ENCODE data around the gene MAGEA9. TPM values are rescaled to one million over a fixed set of nuclear protein-coding genes. Genes with fewer than 3 reads are reported as not detected.

MAGEA9 gene
- total RNA-seq, 3 donors from 2014 or later (not counting 1 experiment from before 2014, with no cell fraction given) = not detected

DNA sequence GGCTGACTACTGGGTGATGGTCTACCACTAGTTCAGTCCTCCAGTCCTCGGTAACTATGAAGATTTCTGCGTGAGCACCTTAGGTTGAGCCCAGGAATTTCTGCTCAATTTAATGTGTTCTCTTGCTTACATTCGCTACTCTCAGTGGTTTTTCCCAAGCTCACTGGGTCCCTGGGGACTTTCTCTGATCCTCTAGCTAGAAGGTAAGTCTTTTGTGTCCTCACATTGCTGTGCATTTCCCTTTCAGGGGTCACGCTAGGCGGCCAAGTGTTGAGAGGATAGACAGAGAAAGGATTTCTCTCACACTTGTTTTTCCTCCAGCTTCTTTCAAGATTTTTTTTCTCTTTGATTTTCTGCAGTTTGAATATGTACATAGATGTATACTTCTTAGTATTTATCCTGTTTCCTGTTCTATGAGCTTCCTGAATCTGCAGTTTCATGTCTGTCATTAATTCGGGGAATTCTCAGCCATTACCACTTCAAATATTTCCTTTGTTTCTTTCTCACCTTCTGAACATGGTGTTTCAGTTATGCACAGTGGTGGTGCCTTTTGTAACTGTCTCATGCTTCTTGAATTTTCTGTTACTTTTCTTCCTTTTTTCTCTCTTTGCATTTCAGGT, 17.5 kb downstream of the MAGEA9 start:
- no peaks in the 10 kb centered on the region for H3K27me3 ChIP-seq (ENCODE audit: control insufficient read depth, insufficient read depth, low read length)
- no peaks in the 10 kb centered on the region for H3K9me3 ChIP-seq (ENCODE audit: control insufficient read depth, insufficient read depth, low read length)
- DNase-seq = peak in 1 of 2 donors; percentile 10
- Mint-ChIP-seq H3K9me3 (no peaks in the 10 kb centered on the region), H3K27ac (no peak overlapping the region), H3K4me3 (no peak overlapping the region), H3K36me3 (no peaks in the 10 kb centered on the region), H3K4me1 (peaks cover 10% of the 10 kb centered on the region in 2 donors), H3K27me3 (ENCODE audit: low read depth in 2 of 2) (peaks cover 0 to 18% of the 10 kb centered on the region in 2 donors)
- H3K27ac ChIP-seq (ENCODE audit: low read length) = no peak overlapping the region
- TF ChIP-seq, protein P1, sequence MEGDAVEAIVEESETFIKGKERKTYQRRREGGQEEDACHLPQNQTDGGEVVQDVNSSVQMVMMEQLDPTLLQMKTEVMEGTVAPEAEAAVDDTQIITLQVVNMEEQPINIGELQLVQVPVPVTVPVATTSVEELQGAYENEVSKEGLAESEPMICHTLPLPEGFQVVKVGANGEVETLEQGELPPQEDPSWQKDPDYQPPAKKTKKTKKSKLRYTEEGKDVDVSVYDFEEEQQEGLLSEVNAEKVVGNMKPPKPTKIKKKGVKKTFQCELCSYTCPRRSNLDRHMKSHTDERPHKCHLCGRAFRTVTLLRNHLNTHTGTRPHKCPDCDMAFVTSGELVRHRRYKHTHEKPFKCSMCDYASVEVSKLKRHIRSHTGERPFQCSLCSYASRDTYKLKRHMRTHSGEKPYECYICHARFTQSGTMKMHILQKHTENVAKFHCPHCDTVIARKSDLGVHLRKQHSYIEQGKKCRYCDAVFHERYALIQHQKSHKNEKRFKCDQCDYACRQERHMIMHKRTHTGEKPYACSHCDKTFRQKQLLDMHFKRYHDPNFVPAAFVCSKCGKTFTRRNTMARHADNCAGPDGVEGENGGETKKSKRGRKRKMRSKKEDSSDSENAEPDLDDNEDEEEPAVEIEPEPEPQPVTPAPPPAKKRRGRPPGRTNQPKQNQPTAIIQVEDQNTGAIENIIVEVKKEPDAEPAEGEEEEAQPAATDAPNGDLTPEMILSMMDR (IDR thresholded peaks at IDR 0.05) = no peak
- intact Hi-C loops (cut with micrococcal nuclease) = no loop called here
- H3K36me3 ChIP-seq (ENCODE audit: control insufficient read depth, insufficient read depth, low read length) = no peaks in the 10 kb centered on the region
- H3K4me3 ChIP-seq (ENCODE audit: low read length) = no peak overlapping the region
- ATAC-seq = no peak
- peaks cover 4% of the 10 kb centered on the region for H3K4me1 ChIP-seq (ENCODE audit: control insufficient read depth, insufficient read depth, low read length)
- 92% methylated on average over 3 of the region's 6 CpGs for WGBS (ENCODE audit: insufficient coverage)

DNA sequence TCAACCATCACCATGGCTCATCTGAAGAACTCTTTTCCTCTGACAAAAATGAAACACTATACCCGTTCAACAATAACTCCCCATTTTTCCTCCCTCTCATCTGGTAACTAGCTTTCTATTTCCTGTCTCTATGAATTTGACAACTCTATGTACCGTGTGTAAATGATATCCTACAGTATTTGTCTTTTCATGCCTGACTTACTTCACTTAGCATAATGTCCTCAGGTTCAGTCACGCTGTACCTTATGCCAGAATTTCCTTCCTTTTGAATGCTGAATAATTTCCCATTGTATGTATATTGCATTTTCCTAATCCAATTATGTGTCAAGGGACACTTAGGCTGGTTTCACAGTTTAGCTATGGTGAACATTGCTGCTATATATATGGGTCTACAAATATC, 18.2 kb downstream of the MAGEA9 start:
- intact Hi-C loops (cut with micrococcal nuclease) = no loop called here
- Histone ChIP-seq H3K27ac (ENCODE audit: low read length) (no peak overlapping the region), H3K36me3 (ENCODE audit: control insufficient read depth, insufficient read depth, low read length) (no peaks in the 10 kb centered on the region), H3K4me1 (ENCODE audit: control insufficient read depth, insufficient read depth, low read length) (peaks cover 4% of the 10 kb centered on the region), H3K4me3 (ENCODE audit: low read length) (no peak overlapping the region), H3K27me3 (ENCODE audit: control insufficient read depth, insufficient read depth, low read length) (no peaks in the 10 kb centered on the region), H3K9me3 (ENCODE audit: control insufficient read depth, insufficient read depth, low read length) (no peaks in the 10 kb centered on the region)
- TF ChIP-seq, protein P1 (IDR thresholded peaks at IDR 0.05) = no peak
- Mint-ChIP-seq H3K27ac (no peak overlapping the region), H3K9me3 (no peaks in the 10 kb centered on the region), H3K4me3 (no peak overlapping the region), H3K36me3 (no peaks in the 10 kb centered on the region), H3K27me3 (ENCODE audit: low read depth in 2 of 2) (peaks cover 0 to 18% of the 10 kb centered on the region in 2 donors), H3K4me1 (peaks cover 10% of the 10 kb centered on the region in 2 donors)
- no peak for ATAC-seq
- no peak for DNase-seq
- WGBS (ENCODE audit: insufficient coverage) = 80% methylated on average over 3 of the region's 3 CpGs

DNA sequence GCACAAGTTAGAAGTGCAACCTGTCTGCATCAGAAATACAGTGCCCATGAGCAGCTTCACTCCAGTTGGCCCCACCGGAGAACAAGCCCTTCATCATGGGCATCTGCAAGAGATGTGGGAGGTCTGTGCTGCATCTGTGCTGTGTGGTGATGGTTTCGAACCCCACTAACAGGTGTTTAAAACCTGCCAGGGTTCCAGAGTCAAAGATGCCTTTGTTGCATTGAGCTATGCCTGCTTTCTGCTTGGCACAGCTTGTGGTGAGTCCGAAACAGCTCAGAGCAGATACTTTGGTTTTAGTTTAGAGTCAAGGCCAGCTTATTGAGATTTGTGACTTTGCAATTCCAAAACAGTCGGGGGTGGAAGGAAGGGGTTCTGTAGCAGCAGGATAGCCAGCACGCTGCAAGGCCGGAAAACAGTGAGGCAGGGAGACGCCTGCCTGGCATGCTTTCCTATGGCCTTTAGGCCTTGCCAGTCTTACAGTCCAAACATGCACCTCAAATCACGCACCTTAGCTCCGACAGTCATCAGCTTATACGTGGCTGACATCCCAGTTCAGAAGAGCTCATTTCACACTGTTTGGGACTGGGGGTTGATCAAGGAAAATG, 21.8 kb downstream of the MAGEA9 start:
- no peaks in the 10 kb centered on the region for H3K4me1 ChIP-seq (ENCODE audit: control insufficient read depth, insufficient read depth, low read length)
- H3K4me3 ChIP-seq (ENCODE audit: low read length) = no peak overlapping the region
- Mint-ChIP-seq H3K27ac (no peak overlapping the region), H3K9me3 (no peaks in the 10 kb centered on the region), H3K36me3 (no peaks in the 10 kb centered on the region), H3K27me3 (ENCODE audit: low read depth in 2 of 2) (peaks cover 0 to 11% of the 10 kb centered on the region in 2 donors), H3K4me3 (no peak overlapping the region), H3K4me1 (peaks cover 0 to 10% of the 10 kb centered on the region in 2 donors)
- H3K36me3 ChIP-seq (ENCODE audit: control insufficient read depth, insufficient read depth, low read length) = no peaks in the 10 kb centered on the region
- no peak overlapping the region for H3K27ac ChIP-seq (ENCODE audit: low read length)
- DNase-seq = no peak
- ATAC-seq = no peak
- WGBS (ENCODE audit: insufficient coverage) = 93% methylated on average over 10 of the region's 10 CpGs
- intact Hi-C loops (cut with micrococcal nuclease) = no loop called here
- H3K27me3 ChIP-seq (ENCODE audit: control insufficient read depth, insufficient read depth, low read length) = no peaks in the 10 kb centered on the region
- no peaks in the 10 kb centered on the region for H3K9me3 ChIP-seq (ENCODE audit: control insufficient read depth, insufficient read depth, low read length)
- TF ChIP-seq, protein P1 (IDR thresholded peaks at IDR 0.05) = no peak
